Measurements from ENCODE around the gene PPP2R1A. TPM values are rescaled to one million over a fixed set of nuclear protein-coding genes. Genes with fewer than 3 reads are reported as not detected.

PPP2R1A gene
- total and polyA plus RNA-seq, 2 donors (not counting 3 experiments of a cell fraction or from before 2014, with no cell fraction given) = 221 to 253 TPM

GRCh38 chr19:52142001-52142595 is 47.8 kb upstream of the PPP2R1A start:
- dilution Hi-C loops (cut with MboI; ENCODE audit: extremely low pct_ligation_motif_present, low sequenced_read_pairs) (no loop called here), intact Hi-C loops (cut with micrococcal nuclease) (no loop called here)
- ChIA-PET CTCF (no interaction called here), POLR2A (no interaction called here)
- H3K9me1 ChIP-seq (replicated peaks; ENCODE audit: control insufficient read depth, extremely low read depth, insufficient read depth, low read length) = no peaks in the 10 kb centered on the region
- BruUV-seq (replicated peaks) = no TSS peak
- no peak overlapping the region for H2AFZ ChIP-seq (ENCODE audit: low read depth, low read length)
- peaks cover 5% of the 10 kb centered on the region for H3K79me2 ChIP-seq (ENCODE audit: control insufficient read depth, insufficient read depth, low read length)
- H3K9ac ChIP-seq (replicated peaks; ENCODE audit: extremely low read depth, insufficient read depth, low read length) = no peak overlapping the region
- H3K4me3 ChIP-seq (replicated peaks in 1 of 3; ENCODE audit: insufficient read depth in 1 of 3, low read depth in 1 of 3, low read length in 3 of 3) = no peak overlapping the region
- DNase-seq (ENCODE audit: low read depth, low spot score) = no peak
- no peak overlapping the region for H3K27ac ChIP-seq (ENCODE audit: insufficient read depth, low read depth, low read length)
- H3K36me3 ChIP-seq (ENCODE audit: control insufficient read depth in 2 of 2, extremely low read depth in 1 of 2, insufficient read depth in 2 of 2, low read length in 2 of 2) = no peaks in the 10 kb centered on the region
- peaks cover 6% of the 10 kb centered on the region for H3K4me1 ChIP-seq (ENCODE audit: control insufficient read depth, extremely low read depth, insufficient read depth, low read length)
- FAIRE-seq = no peak
- H3K9me3 ChIP-seq (replicated peaks; ENCODE audit: control insufficient read depth, insufficient read depth, low read length) = no peaks in the 10 kb centered on the region
- no peak overlapping the region for H3K4me2 ChIP-seq (ENCODE audit: insufficient read depth, low read length)
- H4K20me1 ChIP-seq (replicated peaks; ENCODE audit: control insufficient read depth, extremely low read depth, insufficient read depth, low read length) = no peaks in the 10 kb centered on the region
- H3K27me3 ChIP-seq (ENCODE audit: control insufficient read depth in 2 of 2, insufficient read depth in 2 of 2, low read length in 2 of 2) = no peaks in the 10 kb centered on the region
- TF ChIP-seq, protein P1, sequence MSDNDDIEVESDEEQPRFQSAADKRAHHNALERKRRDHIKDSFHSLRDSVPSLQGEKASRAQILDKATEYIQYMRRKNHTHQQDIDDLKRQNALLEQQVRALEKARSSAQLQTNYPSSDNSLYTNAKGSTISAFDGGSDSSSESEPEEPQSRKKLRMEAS (IDR thresholded peaks at IDR 0.05; ENCODE audit: insufficient read depth, insufficient read length) = no peak
- TF ChIP-seq CTCF (IDR thresholded peaks at IDR 0.05; ENCODE audit: extremely low read depth in 1 of 2, insufficient read depth in 1 of 2, low read depth in 1 of 2, low read length in 2 of 2) (no peak), FOS (IDR thresholded peaks at IDR 0.05; ENCODE audit: borderline replicate concordance, insufficient read depth, low read length) (no peak), POLR2AphosphoS5 (IDR thresholded peaks at IDR 0.05; ENCODE audit: insufficient read depth, low read depth, low read length) (no peak), MYC (IDR thresholded peaks at IDR 0.05; ENCODE audit: low read depth, low read length) (no peak), EZH2 (IDR thresholded peaks at IDR 0.05; ENCODE audit: borderline replicate concordance, low read depth, low read length, severe bottlenecking) (no peak), GATA2 (IDR thresholded peaks at IDR 0.05; ENCODE audit: insufficient read depth, insufficient read length, low read depth, low read length) (no peak), POLR2A (IDR thresholded peaks at IDR 0.05; ENCODE audit: low read depth, low read length) (no peak), JUN (IDR thresholded peaks at IDR 0.05; ENCODE audit: borderline replicate concordance, insufficient read depth, insufficient read length, low read depth) (no peak)
